GM03348 (cell line): Measurements from ENCODE around the gene LRCH1.

Experiments used
- DNase-seq: peaks from one replicate; pipeline ENCODE4 v3.0.0; 2012; ENCODE audit warnings: low spot score

Gene LRCH1

GRCh38 chr13:46562581-46562980 lies 9.6 kb downstream of the LRCH1 start:
- DNase-seq, result no peak

- no peak for DNase-seq
Measured at GRCh38 chr13:46565808-46566750, 13.1 kb downstream of the LRCH1 start.

GRCh38 chr13:46567671-46568070 lies 14.7 kb downstream of the LRCH1 start:
- no peak for DNase-seq

GRCh38 chr13:46569456-46569855 lies 16.5 kb downstream of the LRCH1 start:
- DNase-seq, result no peak

GRCh38 chr13:46570273-46570672 lies 17.3 kb downstream of the LRCH1 start:
- DNase-seq, result no peak

- DNase-seq, result no peak
Measured at GRCh38 chr13:46571189-46571908, 18.4 kb downstream of the LRCH1 start.

- DNase-seq, result no peak
Measured at GRCh38 chr13:46571909-46572595, 19.1 kb downstream of the LRCH1 start.

GRCh38 chr13:46572752-46573431 lies 19.9 kb downstream of the LRCH1 start:
- no peak for DNase-seq

GRCh38 chr13:46575301-46575771 lies 22.4 kb downstream of the LRCH1 start:
- no peak for DNase-seq

GRCh38 chr13:46575818-46576221 lies 22.9 kb downstream of the LRCH1 start:
- peak; percentile 78 for DNase-seq

- no peak for DNase-seq
Measured at GRCh38 chr13:46576762-46577161, 23.8 kb downstream of the LRCH1 start.

GRCh38 chr13:46577696-46578589 lies 25.0 kb downstream of the LRCH1 start:
- peak; percentile 46 for DNase-seq

- no peak for DNase-seq
Measured at GRCh38 chr13:46578590-46578975, 25.6 kb downstream of the LRCH1 start.

GRCh38 chr13:46580362-46580839 lies 27.4 kb downstream of the LRCH1 start:
- no peak for DNase-seq

GRCh38 chr13:46582190-46582589 lies 29.2 kb downstream of the LRCH1 start:
- no peak for DNase-seq

GRCh38 chr13:46586751-46587514 lies 34.0 kb downstream of the LRCH1 start:
- no peak for DNase-seq

GRCh38 chr13:46587807-46588418 lies 34.9 kb downstream of the LRCH1 start:
- DNase-seq, result no peak

- DNase-seq, result no peak
Measured at GRCh38 chr13:46592385-46592784, 39.4 kb downstream of the LRCH1 start.

GRCh38 chr13:46593398-46593797 lies 40.4 kb downstream of the LRCH1 start:
- no peak for DNase-seq
